Liver (tissue), 9 donors: ENCODE data around the gene SLC44A3. TPM values are rescaled to one million over a fixed set of nuclear protein-coding genes. Genes with fewer than 3 reads are reported as not detected.

ENCODE experiments used
- DNase-seq: peaks from one replicate; pipeline ENCODE4 v3.0.0-alpha.2; 2017; ENCODE audit warnings: low spot score
- H3K27ac ChIP-seq, 2 donors: one replicate each; pipeline ENCODE4 v1.7.0; 2013; ENCODE audit warnings: inconsistent platforms in 2 of 2, low read length in 2 of 2, control low read depth in 1 of 2, low read depth in 1 of 2, mild to moderate bottlenecking in 1 of 2
- H3K27me3 ChIP-seq, 4 donors: one replicate each; pipeline versions ENCODE4 v1.6.1 to v1.7.0; 2013; ENCODE audit warnings: low read length in 3 of 4, inconsistent platforms in 1 of 4, mild to moderate bottlenecking in 1 of 4, moderate library complexity in 1 of 4; ENCODE audit not compliant: control insufficient read depth in 4 of 4, insufficient read depth in 4 of 4
- H3K36me3 ChIP-seq, 4 donors: one replicate each; pipeline versions ENCODE4 v1.6.1 to v1.7.0; 2013; ENCODE audit warnings: low read length in 3 of 4, mild to moderate bottlenecking in 3 of 4, low read depth in 1 of 4, moderate library complexity in 1 of 4; ENCODE audit not compliant: control insufficient read depth in 4 of 4, insufficient read depth in 3 of 4
- H3K4me1 ChIP-seq, 4 donors: one replicate each; pipeline versions ENCODE4 v1.6.1 to v1.7.0; 2013; ENCODE audit warnings: low read length in 3 of 4, mild to moderate bottlenecking in 3 of 4, moderate library complexity in 1 of 4; ENCODE audit not compliant: control insufficient read depth in 4 of 4, insufficient read depth in 4 of 4
- H3K4me3 ChIP-seq, 3 donors: one replicate each; pipeline versions ENCODE4 v1.6.1 to v1.7.0; 2013; ENCODE audit warnings: low read length in 3 of 3, control low read depth in 1 of 3, low read depth in 1 of 3, mild to moderate bottlenecking in 1 of 3
- H3K9ac ChIP-seq, 2 donors: one replicate each; pipeline ENCODE4 v1.7.0; 2013; ENCODE audit warnings: low read length in 2 of 2, mild to moderate bottlenecking in 2 of 2, moderate library complexity in 2 of 2, control low read depth in 1 of 2, low read depth in 1 of 2
- H3K9me3 ChIP-seq, 4 donors: one replicate each; pipeline versions ENCODE4 v1.6.1 to v1.7.0; 2013; ENCODE audit warnings: low read length in 3 of 4; ENCODE audit not compliant: control insufficient read depth in 4 of 4
- ATF3 ChIP-seq: IDR thresholded peaks from 2 replicates; pipeline ENCODE4 v1.6.1; 2016; ENCODE audit warnings: antibody characterized with exemption
- CTCF ChIP-seq: fragments of 150-350 bp; IDR thresholded peaks from 2 replicates; pipeline ENCODE4 v1.5.1; 2017; ENCODE audit warnings: improper control_type of control experiment, low read depth, low read length; ENCODE audit not compliant: missing input control
- EGR1 ChIP-seq, 2 donors: IDR thresholded peaks; 2 replicates each; pipeline ENCODE4 v1.6.1; 2016 to 2018; ENCODE audit warnings: antibody characterized with exemption in 2 of 2, low read depth in 2 of 2
- FOXA1 ChIP-seq: IDR thresholded peaks from 2 replicates; pipeline ENCODE4 v1.6.1; 2016; ENCODE audit warnings: antibody characterized with exemption
- FOXA2 ChIP-seq: IDR thresholded peaks from 2 replicates; pipeline ENCODE4 v1.6.1; 2016; ENCODE audit warnings: antibody characterized with exemption
- HNF4A ChIP-seq, 2 donors: conservative IDR thresholded peaks; 2 replicates each; pipeline ENCODE4 v1.6.1; 2016; ENCODE audit warnings: antibody characterized with exemption in 2 of 2, mild to moderate bottlenecking in 2 of 2
- HNF4G ChIP-seq: IDR thresholded peaks from 2 replicates; pipeline ENCODE4 v1.6.1; 2016; ENCODE audit warnings: antibody characterized with exemption
- JUND ChIP-seq, 2 donors: IDR thresholded peaks; 2 replicates each; pipeline ENCODE4 v1.6.1; 2016; ENCODE audit warnings: antibody characterized with exemption in 2 of 2
- MAX ChIP-seq: IDR thresholded peaks from 2 replicates; pipeline ENCODE4 v1.6.1; 2016; ENCODE audit warnings: antibody characterized with exemption
- NR2F2 ChIP-seq: IDR thresholded peaks from 2 replicates; pipeline ENCODE4 v1.6.1; 2016; ENCODE audit warnings: antibody characterized with exemption
- RAD21 ChIP-seq, 2 donors: IDR thresholded peaks; 2 replicates each; pipeline ENCODE4 v1.6.1; 2016; ENCODE audit warnings: antibody characterized with exemption in 2 of 2, mild to moderate bottlenecking in 2 of 2
- REST ChIP-seq: IDR thresholded peaks from 2 replicates; pipeline ENCODE4 v1.6.1; 2016; ENCODE audit warnings: antibody characterized with exemption, mild to moderate bottlenecking
- RXRA ChIP-seq, 2 donors: IDR thresholded peaks; 2 replicates each; pipeline ENCODE4 v1.6.1; 2017 to 2018; ENCODE audit warnings: antibody characterized with exemption in 2 of 2, mild to moderate bottlenecking in 1 of 2
- SP1 ChIP-seq: IDR thresholded peaks from 2 replicates; pipeline ENCODE4 v1.6.1; 2018; ENCODE audit warnings: antibody characterized with exemption, mild to moderate bottlenecking
- TAF1 ChIP-seq: conservative IDR thresholded peaks from 2 replicates; pipeline ENCODE4 v1.6.1; 2016; ENCODE audit warnings: antibody characterized with exemption, mild to moderate bottlenecking
- YY1 ChIP-seq: IDR thresholded peaks from 2 replicates; pipeline ENCODE4 v1.6.1; 2016; ENCODE audit warnings: antibody characterized with exemption, mild to moderate bottlenecking
- ZBTB33 ChIP-seq: IDR thresholded peaks from 2 replicates; pipeline ENCODE4 v1.6.1; 2016; ENCODE audit warnings: antibody characterized with exemption
- WGBS: extraction: QIAGEN DNeasy Blood & Tissue Kit; methylation state at CpG from one replicate; pipeline ENCODE4 v1.1.7; 2013; 5-methylcytosine and 5-hydroxymethylcytosine counted together
- polyA plus RNA-seq, 2 donors: library from polyadenylated mRNA; stranded (reverse) in 1 of 2; unstranded in 1 of 2; fragments of 200-250 nt in 1 of 2; fragments of >200 nt in 1 of 2; fragmentation: Nextera tagmentation in 1 of 2; extraction: Ambion mirVana in 1 of 2; gene quantifications; one replicate each; pipeline versions ENCODE4 v1.2.1 to v1.2.3, GENCODE V29; 2013 to 2015
- total RNA-seq, 2 donors: library from RNA; depleted of rRNA; stranded (reverse); fragments of >200 nt; gene quantifications; one replicate each; pipeline ENCODE4 v1.2.3, GENCODE V29; 2014
- donor health status: healthy.
- donor health status: healthy.
- donor health status: healthy.
- donor health status: healthy.
- donor health status: healthy.

SLC44A3 gene
- total and polyA plus RNA-seq, 4 donors: 2.4 to 2.8 (median 2.7) TPM

- H3K36me3 ChIP-seq: peaks cover 0 to 3% (median 0%) of the 10 kb centered on the region in 4 donors
- TF ChIP-seq NR2F2 (no peak), ATF3 (no peak), EGR1 (IDR thresholded peaks at IDR 0.05; ENCODE audit: low read depth in 2 of 2) (no peak), CTCF (no peak), SP1 (no peak), HNF4G (no peak), ZBTB33 (no peak), MAX (no peak), YY1 (no peak)
- no peaks in the 10 kb centered on the region for H3K9me3 ChIP-seq
- no peak overlapping the region for H3K27ac ChIP-seq
- no peaks in the 10 kb centered on the region for H3K27me3 ChIP-seq
- no peak for DNase-seq
- WGBS: 89% methylated on average over 3 of the region's 3 CpGs
- H3K4me1 ChIP-seq: peaks cover 0 to 9% (median 4%) of the 10 kb centered on the region in 4 donors
- H3K4me3 ChIP-seq: no peak overlapping the region
- no peak overlapping the region for H3K9ac ChIP-seq
Observed at GRCh38 chr1:94888201-94888600, 68.0 kb downstream of the SLC44A3 start.

- DNase-seq: peak; percentile 73
- Histone ChIP-seq H3K36me3 (peaks cover 0 to 29% (median 16%) of the 10 kb centered on the region in 4 donors), H3K4me1 (no peaks in the 10 kb centered on the region), H3K9ac (no peak overlapping the region), H3K27ac (no peak overlapping the region), H3K27me3 (no peaks in the 10 kb centered on the region), H3K4me3 (no peak overlapping the region), H3K9me3 (no peaks in the 10 kb centered on the region)
- no peak for TF ChIP-seq REST
- no peak for TF ChIP-seq YY1
- TF ChIP-seq JUND (IDR thresholded peaks at IDR 0.05): no peak
- no peak for TF ChIP-seq SP1
- no peak for TF ChIP-seq RAD21 (IDR thresholded peaks at IDR 0.05)
- no peak for TF ChIP-seq EGR1 (IDR thresholded peaks at IDR 0.05; ENCODE audit: low read depth in 2 of 2)
- TF ChIP-seq TAF1: no peak
- no peak for TF ChIP-seq RXRA (IDR thresholded peaks at IDR 0.05)
- no peak for TF ChIP-seq FOXA2
- no peak for TF ChIP-seq FOXA1
- TF ChIP-seq HNF4A (conservative IDR thresholded peaks at IDR 0.05): no peak
- TF ChIP-seq HNF4G: no peak
- TF ChIP-seq ZBTB33: no peak
- TF ChIP-seq ATF3: no peak
- TF ChIP-seq CTCF: no peak
- TF ChIP-seq NR2F2: no peak
- 89% methylated on average over 4 of the region's 4 CpGs for WGBS
Observed at GRCh38 chr1:94892604-94893254, 72.6 kb downstream of the SLC44A3 start.
